GM18517 (cell line): ENCODE results near the gene C1orf167.
A peak's percentile ranks its signal among the peaks of the same experiment; 100 is the strongest.
"Not testable (repeated sequence)": the region's sequence is repeated elsewhere in the genome, so short reads cannot be mapped to it uniquely, and the experiment has no call there.

Source experiments
- ATAC-seq: cut with Tn5 transposase; IDR thresholded peaks from one replicate; pipeline ENCODE4 v1.9.1; 2021; ENCODE audit warnings: mild to moderate bottlenecking, moderate library complexity; ENCODE audit not compliant: unreplicated experiment

C1orf167 gene

GRCh38 chr1:11799896-11800295, 37.9 kb downstream of the C1orf167 start:
- ATAC-seq, result no peak

DNA sequence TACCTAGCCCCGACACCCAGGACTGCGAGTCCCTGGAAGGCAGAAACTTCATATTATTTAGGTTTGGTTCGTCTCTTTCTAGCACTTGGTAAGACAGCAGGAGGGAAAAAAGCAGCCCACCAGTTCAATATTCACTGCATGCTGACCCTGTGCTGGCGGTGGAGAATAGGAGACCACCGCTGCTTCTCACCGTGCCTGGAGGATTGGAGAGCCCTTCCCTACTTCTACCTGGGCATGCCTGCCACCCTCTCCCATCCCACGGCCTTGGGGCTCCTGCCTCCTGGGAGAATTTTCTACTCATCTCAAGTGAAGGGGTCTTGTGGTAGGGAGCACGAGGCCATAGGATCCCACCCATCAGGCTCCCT, 38.4 kb downstream of the C1orf167 start:
- ATAC-seq, result no peak

- ATAC-seq, result no peak
Observed at GRCh38 chr1:11800756-11801433, 38.9 kb downstream of the C1orf167 start.

DNA sequence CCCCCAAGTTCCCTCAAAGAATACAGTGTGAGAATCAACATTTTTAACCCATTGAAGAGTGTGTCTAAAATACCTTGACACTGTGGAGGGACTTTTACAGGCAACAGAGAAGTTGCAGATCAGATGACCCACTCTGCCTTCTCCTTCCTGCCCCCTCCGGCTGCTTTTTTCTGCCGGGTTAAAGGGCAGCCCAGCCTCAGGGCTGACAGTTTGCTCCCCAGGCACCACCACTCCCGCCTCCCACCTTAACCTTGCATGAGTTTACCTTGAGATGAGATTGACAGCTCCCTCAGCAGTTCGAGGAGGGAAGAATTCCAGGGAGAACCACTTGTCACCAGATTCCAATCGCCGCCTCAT, 40.6 kb downstream of the C1orf167 start:
- ATAC-seq, result no peak

DNA sequence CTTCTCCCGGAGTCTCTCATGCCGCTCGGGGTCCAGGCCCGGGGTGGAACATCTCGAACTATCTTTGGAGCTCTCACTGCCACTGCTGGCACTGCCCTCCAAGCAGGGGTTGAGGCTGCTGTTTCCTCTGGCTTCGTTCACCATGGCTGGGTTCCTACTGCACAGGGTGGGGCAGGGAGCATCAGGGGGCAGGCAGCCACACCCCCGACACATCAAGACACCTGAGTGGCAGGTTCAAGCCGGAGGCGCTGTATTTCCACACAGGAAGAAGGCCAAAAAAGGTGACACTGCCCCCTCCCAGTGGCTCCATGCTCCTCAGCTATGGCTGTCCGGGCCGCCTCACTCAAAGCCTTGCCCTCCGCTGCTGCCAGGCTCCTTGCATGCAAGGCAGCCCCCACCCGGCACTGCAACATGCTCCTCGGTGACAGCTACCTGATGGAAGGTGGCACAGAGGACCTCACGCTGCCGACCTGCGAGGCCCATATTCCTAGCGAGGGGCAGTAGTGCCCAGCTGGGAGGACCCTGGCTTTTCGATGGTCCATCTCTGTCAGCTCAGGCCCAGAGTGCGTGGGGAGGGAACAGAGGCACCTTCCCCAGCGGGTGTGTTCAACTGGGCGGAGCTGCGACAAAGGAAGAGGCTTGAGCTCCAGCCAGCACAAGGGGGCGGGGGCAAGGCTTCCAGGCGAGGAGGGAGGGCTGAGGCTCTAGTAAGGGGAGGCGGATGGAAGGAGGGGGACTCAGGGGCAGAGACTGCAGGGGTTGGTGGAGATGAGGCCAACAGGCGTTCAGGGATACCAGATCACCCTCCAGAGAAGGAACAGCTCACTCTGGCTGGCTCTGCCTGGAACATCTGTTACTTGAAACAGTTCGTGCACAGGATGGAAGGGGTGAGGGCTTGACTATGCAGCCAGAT, 41.2 kb downstream of the C1orf167 start:
- no peak for ATAC-seq

DNA sequence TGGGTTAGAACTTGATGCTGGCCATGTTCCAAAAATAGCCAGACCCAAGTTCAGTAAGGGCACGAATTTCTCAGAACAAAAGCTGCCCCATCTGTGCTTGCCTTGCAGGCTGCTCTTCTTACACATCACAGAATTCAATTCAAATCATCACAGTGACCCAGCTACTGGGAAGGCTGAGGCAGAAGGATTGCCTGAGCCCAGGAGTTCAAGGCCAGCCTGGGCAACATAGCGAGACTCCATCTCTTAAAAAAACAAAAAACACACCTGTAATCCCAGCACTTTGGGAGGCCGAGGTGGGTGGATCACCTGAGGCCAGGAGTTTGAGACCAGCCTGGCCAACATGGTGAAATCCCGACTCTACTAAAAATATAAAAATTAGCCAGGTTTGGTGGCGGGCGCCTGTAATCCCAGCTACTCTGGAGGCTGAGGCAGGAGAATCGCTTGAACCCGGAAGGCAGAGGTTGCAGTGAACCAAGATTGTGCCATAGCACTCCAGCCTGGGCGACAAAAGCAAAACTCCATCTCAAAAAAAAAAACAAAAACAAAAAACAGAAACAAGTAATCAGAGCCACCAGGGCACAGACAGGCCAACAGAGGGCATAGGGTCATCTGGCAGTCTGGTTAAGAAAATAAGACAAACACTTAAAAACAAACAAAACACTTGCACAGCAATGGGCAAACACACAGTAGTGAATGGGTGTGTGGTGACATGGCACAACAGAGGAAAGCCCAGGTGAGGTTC, 42.1 kb downstream of the C1orf167 start:
- not testable (repeated sequence) for ATAC-seq

GRCh38 chr1:11804666-11805421, 42.9 kb downstream of the C1orf167 start:
- no peak for ATAC-seq

GRCh38 chr1:11805422-11806306, 43.7 kb downstream of the C1orf167 start, which contains the start of the genes CLCN6 and MTHFR:
TSS of gene CLCN6 (plus strand) at chr1:11806191. CDS start at chr1:11806263, 72 bp downstream.
TSS of gene MTHFR (minus strand) at chr1:11805964. CDS start at chr1:11803116, 2,848 bp downstream.
- ATAC-seq, result peak; percentile 78

GRCh38 chr1:11806307-11806936, 44.4 kb downstream of the C1orf167 start:
- ATAC-seq, result no peak

DNA sequence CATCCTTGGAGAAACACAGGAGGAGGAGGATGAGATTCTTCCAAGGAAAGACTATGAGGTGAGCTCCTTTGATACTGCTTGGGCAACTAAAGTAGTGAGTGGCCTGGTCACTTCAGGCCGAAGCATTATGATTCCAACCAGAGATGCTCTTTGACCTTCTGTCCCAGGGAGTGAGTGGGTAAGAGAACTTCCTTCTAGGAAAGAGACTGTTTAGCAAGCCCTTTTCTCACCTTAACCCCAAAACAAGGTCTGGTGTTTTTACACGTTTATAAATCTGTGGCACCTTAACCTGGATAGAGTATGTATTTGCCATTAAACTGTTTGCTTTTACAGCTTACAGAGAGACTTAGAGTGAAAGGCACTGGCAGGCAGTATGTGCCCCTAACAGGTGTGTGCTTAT, 45.1 kb downstream of the C1orf167 start:
- no peak for ATAC-seq

GRCh38 chr1:11813021-11813420, 51.0 kb downstream of the C1orf167 start:
- no peak for ATAC-seq

DNA sequence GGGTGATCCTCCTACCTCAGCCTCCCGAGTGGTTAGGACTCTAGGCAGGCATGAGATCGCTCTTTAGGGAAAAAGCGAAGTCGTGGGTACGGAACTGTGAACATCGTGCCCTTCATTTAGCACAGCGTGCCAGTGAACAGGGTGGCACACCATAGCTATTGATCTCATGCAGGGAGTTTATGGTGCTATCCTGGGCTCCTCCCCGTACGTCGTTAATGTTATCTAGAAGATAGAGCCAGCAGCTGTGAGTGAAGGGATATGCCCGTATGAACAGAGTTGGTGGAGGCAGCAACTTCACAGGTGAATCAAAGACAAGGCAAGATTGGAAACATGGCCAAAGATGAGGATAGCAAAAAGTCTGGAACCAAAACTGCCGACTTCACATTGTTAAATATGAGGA, 55.2 kb downstream of the C1orf167 start:
- no peak for ATAC-seq

DNA sequence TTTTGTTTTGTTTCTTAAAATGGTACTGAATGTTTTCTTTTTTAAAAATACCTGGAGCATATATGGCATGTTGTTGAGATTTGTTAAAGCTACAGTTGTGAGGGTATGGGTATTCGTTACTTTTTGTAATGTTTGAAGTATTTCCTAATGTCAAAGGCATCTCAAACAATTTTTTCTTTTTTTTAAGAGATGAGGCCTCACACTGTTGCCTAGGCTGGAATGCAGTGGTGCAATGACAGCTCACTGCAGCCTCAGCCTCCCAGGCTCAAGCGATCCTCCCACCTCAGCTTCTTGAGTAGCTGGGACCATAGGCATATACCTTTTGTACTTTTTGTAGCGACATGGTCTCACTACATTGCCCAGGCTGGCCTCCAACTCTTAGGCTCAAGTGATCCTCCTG, 60.1 kb downstream of the C1orf167 start:
- ATAC-seq, result no peak

GRCh38 chr1:11823366-11824137, 61.6 kb downstream of the C1orf167 start:
- no peak for ATAC-seq

- ATAC-seq, result no peak
Observed at GRCh38 chr1:11825131-11825530, 63.1 kb downstream of the C1orf167 start.

GRCh38 chr1:11826946-11827345, 65.0 kb downstream of the C1orf167 start:
- ATAC-seq, result no peak

DNA sequence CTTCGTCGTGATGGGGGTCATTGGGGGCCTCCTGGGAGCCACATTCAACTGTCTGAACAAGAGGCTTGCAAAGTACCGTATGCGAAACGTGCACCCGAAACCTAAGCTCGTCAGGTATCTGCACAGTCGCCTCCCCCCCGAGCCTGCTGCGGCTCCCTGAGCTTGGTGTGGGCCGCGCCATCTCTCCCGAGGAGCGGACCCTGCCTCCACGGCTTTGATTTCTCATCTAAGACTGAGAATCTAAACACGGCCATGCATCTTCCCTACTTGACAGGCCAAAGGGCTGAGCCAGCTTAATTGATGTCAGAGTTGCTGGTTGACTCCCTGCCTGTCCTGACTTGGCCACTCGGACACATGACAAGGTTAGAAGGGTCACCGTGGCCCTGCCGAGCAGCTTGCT, 66.5 kb downstream of the C1orf167 start:
- no peak for ATAC-seq

DNA sequence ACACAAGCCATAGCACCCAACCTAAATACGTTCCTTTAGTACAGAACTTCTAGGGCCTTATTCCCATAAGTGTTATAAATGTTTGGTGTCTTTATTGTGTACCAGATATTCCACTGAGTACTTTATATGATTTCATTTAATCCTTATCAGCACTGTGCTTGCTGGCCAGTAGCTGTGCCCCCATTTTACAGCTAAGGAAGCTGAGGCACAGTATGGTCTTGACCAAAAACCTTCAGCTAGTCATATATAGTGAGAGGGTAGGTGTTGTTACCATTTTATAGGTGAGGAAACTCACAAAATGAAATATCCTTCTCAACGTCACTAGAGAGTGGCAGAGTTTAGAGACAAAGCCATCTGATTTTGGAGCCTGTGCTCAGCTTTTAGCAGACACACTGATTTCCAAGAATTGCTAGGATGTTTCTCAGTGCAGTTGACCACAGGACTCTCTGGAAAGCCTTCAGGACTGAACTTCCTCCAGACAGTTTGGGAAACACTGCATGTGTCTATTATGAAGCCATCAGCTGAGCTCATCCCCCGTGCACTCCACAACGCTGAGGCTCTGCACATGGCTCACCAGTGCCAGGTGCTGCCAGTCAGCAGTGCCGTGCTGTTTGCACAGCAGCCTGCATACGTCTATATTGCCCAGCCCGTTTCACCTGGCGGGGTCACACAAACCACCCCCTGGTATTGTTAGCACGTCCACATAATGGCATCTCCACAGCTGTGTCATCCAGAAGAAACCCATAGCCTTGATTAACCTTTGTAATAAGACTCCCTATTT, 70.1 kb downstream of the C1orf167 start:
- ATAC-seq, result no peak
